CD8-positive, alpha-beta memory T cell (primary cell): Measurements from ENCODE around the gene SIX5. TPM values are rescaled to one million over a fixed set of nuclear protein-coding genes. Genes with fewer than 3 reads are reported as not detected.
A peak's percentile ranks its signal among the peaks of the same experiment; 100 is the strongest.

Experiments used
- CTCF ChIA-PET: fragments of 350-600 bp; sonication (Branson Sonifier 250); formaldehyde crosslinking; loops from one replicate; lab custom pipeline; 2021; ENCODE audit warnings: antibody characterized with exemption; lab: Charles Lee
- POLR2A ChIA-PET: fragments of 350-600 bp; sonication (Branson Sonifier 250); formaldehyde crosslinking; loops from one replicate; lab custom pipeline; 2021; ENCODE audit warnings: antibody characterized with exemption; lab: Charles Lee
- DNase-seq, 5 donors: peaks; one replicate each; pipeline versions ENCODE4 v3.0.0 to v3.0.0-alpha.2; 2020 to 2022; ENCODE audit warnings: mixed read lengths in 1 of 5
- H3K27ac ChIP-seq: one replicate; pipeline ENCODE4 v1.7.0; 2013; ENCODE audit warnings: low read depth, mild to moderate bottlenecking, low read length, moderate library complexity
- H3K27me3 ChIP-seq: 2 replicates; pipeline ENCODE4 v1.7.0; 2013; ENCODE audit warnings: low read length, mild to moderate bottlenecking; ENCODE audit not compliant: insufficient read depth, poor library complexity, severe bottlenecking
- H3K36me3 ChIP-seq: 2 replicates; pipeline ENCODE4 v1.7.0; 2013; ENCODE audit warnings: mild to moderate bottlenecking, low read length, moderate library complexity; ENCODE audit not compliant: insufficient read depth
- H3K4me1 ChIP-seq: 2 replicates; pipeline ENCODE4 v1.7.0; 2013; ENCODE audit warnings: mild to moderate bottlenecking, low read length, moderate library complexity; ENCODE audit not compliant: insufficient read depth
- H3K4me3 ChIP-seq: 2 replicates; pipeline ENCODE4 v1.7.0; 2013; ENCODE audit warnings: mild to moderate bottlenecking, low read length
- H3K9me3 ChIP-seq: 2 replicates; pipeline ENCODE4 v1.7.0; 2013; ENCODE audit warnings: mild to moderate bottlenecking, low read length
- H3K27ac Mint-ChIP-seq, 8 donors: one replicate each; pipeline ENCODE4 v1.8.0; 2020 to 2021; ENCODE audit warnings: mixed read lengths in 8 of 8, mild to moderate bottlenecking in 6 of 8, inconsistent platforms in 3 of 8, moderate library complexity in 3 of 8
- H3K27me3 Mint-ChIP-seq, 2 donors: one replicate each; pipeline ENCODE4 v1.8.0; 2020 to 2021; ENCODE audit warnings: mixed read lengths in 2 of 2, mild to moderate bottlenecking in 1 of 2, moderate library complexity in 1 of 2
- H3K36me3 Mint-ChIP-seq, 3 donors: one replicate each; pipeline ENCODE4 v1.8.0; 2020 to 2021; ENCODE audit warnings: mixed read lengths in 3 of 3, inconsistent platforms in 1 of 3, mild to moderate bottlenecking in 1 of 3
- H3K4me1 Mint-ChIP-seq, 3 donors: one replicate each; pipeline ENCODE4 v1.8.0; 2020 to 2021; ENCODE audit warnings: mixed read lengths in 3 of 3, inconsistent platforms in 1 of 3, mild to moderate bottlenecking in 1 of 3
- H3K4me3 Mint-ChIP-seq, 7 donors: one replicate each; pipeline ENCODE4 v1.8.0; 2020 to 2021; ENCODE audit warnings: mixed read lengths in 7 of 7, mild to moderate bottlenecking in 6 of 7, moderate library complexity in 4 of 7, inconsistent platforms in 2 of 7
- H3K9me3 Mint-ChIP-seq, 5 donors: one replicate each; pipeline ENCODE4 v1.8.0; 2020 to 2022; ENCODE audit warnings: mixed read lengths in 5 of 5, mild to moderate bottlenecking in 3 of 5, moderate library complexity in 2 of 5, inconsistent platforms in 1 of 5
- polyA plus RNA-seq: library from polyadenylated mRNA; unstranded; fragments of 300-500 nt; fragmentation: Illumina TruSeq; gene quantifications from one replicate; pipeline ENCODE4 v1.2.3, GENCODE V29; 2021
- total RNA-seq, 2 experiments: library from RNA; stranded (reverse); gene quantifications; one replicate each; pipeline ENCODE4 v1.2.3, GENCODE V29; 2021

The SIX5 gene
- total and polyA plus RNA-seq, 3 experiments from 2014 or later, result 0.23 to 2.6 (median 2.5) TPM

DNA sequence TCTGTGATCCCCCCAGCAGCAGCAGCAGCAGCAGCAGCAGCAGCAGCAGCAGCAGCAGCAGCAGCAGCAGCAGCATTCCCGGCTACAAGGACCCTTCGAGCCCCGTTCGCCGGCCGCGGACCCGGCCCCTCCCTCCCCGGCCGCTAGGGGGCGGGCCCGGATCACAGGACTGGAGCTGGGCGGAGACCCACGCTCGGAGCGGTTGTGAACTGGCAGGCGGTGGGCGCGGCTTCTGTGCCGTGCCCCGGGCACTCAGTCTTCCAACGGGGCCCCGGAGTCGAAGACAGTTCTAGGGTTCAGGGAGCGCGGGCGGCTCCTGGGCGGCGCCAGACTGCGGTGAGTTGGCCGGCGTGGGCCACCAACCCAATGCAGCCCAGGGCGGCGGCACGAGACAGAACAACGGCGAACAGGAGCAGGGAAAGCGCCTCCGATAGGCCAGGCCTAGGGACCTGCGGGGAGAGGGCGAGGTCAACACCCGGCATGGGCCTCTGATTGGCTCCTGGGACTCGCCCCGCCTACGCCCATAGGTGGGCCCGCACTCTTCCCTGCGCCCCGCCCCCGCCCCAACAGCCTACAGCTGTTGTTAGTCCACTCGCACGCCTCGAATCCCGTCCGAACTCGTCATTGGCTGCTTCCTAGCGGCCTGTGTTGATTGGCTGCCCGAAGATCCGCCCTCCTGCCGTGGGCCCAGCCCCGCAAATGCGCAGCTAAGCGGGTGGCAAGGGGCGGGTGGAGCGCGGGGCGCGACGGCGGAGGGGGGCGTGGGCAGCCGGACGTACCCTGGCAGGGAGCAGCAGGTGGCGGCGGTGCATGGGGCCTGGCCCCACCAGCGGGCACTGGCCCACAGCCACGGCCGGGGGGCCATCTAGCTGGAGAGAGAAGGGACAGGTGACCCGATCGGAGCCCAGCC lies 1.4 kb upstream of the SIX5 start:
- Mint-ChIP-seq H3K27ac (peak overlapping the region; percentile 74 to 100 (median 94)), H3K4me3 (peak overlapping the region; percentile 85 to 96 (median 87)), H3K9me3 (no peaks in the 10 kb centered on the region), H3K36me3 (peaks cover 0 to 9% (median 0%) of the 10 kb centered on the region in 3 donors), H3K4me1 (peaks cover 7 to 29% (median 12%) of the 10 kb centered on the region in 3 donors), H3K27me3 (peaks cover 2 to 4% of the 10 kb centered on the region in 2 donors)
- Histone ChIP-seq H3K9me3 (no peaks in the 10 kb centered on the region), H3K4me1 (no peaks in the 10 kb centered on the region), H3K27ac (peak overlapping the region; percentile 75), H3K36me3 (no peaks in the 10 kb centered on the region), H3K4me3 (peak overlapping the region; percentile 84), H3K27me3 (no peaks in the 10 kb centered on the region)
- CTCF ChIA-PET, result interaction anchor here (0.5 to 5.2 kb wide), 20 partner anchors 9 to 264 kb away, joined by 3 to 182 read pairs (median 6); partner anchors contain the start of genes DMWD, FBXO46, FOXA3 and QPCTL
- POLR2A ChIA-PET, result interaction anchor here (0.6 to 4.2 kb wide), 11 partner anchors 9 to 593 kb away, joined by 3 to 36 read pairs (median 4); partner anchors contain the start of genes DMWD, MYPOP and SYMPK
- DNase-seq, result peak; percentile 87 to 92 (median 90)

- peak; percentile 57 to 83 (median 76) for DNase-seq
- Mint-ChIP-seq H3K27me3 (peaks cover 4 to 8% of the 10 kb centered on the region in 2 donors), H3K36me3 (peaks cover 0 to 7% (median 0%) of the 10 kb centered on the region in 3 donors), H3K4me1 (peaks cover 7 to 29% (median 12%) of the 10 kb centered on the region in 3 donors), H3K9me3 (no peaks in the 10 kb centered on the region), H3K4me3 (peak overlapping the region; percentile 85 to 96 (median 87)), H3K27ac (peak overlapping the region; percentile 74 to 100 (median 94))
- Histone ChIP-seq H3K9me3 (no peaks in the 10 kb centered on the region), H3K4me3 (peak overlapping the region; percentile 84), H3K27ac (peak overlapping the region; percentile 75), H3K4me1 (no peaks in the 10 kb centered on the region), H3K36me3 (no peaks in the 10 kb centered on the region), H3K27me3 (no peaks in the 10 kb centered on the region)
- POLR2A ChIA-PET, result interaction anchor here (0.6 to 4.2 kb wide), 10 partner anchors 9 to 187 kb away, joined by 3 to 36 read pairs (median 7); partner anchors contain the start of genes DMWD, MYPOP, SNRPD2 and SYMPK
- CTCF ChIA-PET, result interaction anchor here (0.5 to 5.2 kb wide), 20 partner anchors 9 to 133 kb away, joined by 3 to 182 read pairs (median 6); partner anchors contain the start of genes DMWD, FBXO46, FOXA3 and QPCTL
Observed at GRCh38 chr19:45769821-45770191, 754 bp upstream of the SIX5 start.

DNA sequence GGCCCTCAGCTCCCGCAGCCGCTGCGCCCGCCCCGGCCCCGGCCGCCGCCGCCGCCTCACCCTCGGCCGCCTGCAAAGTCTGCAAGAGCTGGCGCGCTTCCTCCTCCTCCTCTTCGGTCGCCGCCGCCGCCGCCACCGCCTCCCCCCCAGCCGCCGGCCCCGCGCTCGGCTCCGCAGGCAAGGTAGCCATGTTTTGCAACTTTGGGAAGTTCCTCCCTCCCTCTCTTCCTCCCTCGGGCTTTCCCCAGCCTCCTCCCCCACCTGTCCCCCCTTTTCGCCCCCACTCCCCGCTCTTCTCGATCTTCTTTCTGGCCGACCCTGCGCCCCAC lies 433 bp downstream of the SIX5 start:
- Mint-ChIP-seq H3K36me3 (peaks cover 0 to 4% (median 0%) of the 10 kb centered on the region in 3 donors), H3K4me3 (peak overlapping the region; percentile 85 to 96 (median 87)), H3K9me3 (no peaks in the 10 kb centered on the region), H3K27ac (peak overlapping the region in 1 of 8 donors; percentile 36), H3K4me1 (peaks cover 7 to 29% (median 12%) of the 10 kb centered on the region in 3 donors), H3K27me3 (peaks cover 4 to 12% of the 10 kb centered on the region in 2 donors)
- no peaks in the 10 kb centered on the region for H3K9me3 ChIP-seq
- H3K27ac ChIP-seq, result peak overlapping the region; percentile 73
- H3K4me1 ChIP-seq, result no peaks in the 10 kb centered on the region
- POLR2A ChIA-PET, result interaction anchor here (0.7 to 4.2 kb wide), 7 partner anchors 14 to 94 kb away, joined by 3 to 36 read pairs (median 8); partner anchors contain the start of genes DMPK, DMWD, SNRPD2 and SYMPK
- no peaks in the 10 kb centered on the region for H3K36me3 ChIP-seq
- DNase-seq, result peak in 3 of 5 donors; percentile 27 to 60 (median 46)
- no peaks in the 10 kb centered on the region for H3K27me3 ChIP-seq
- peak overlapping the region; percentile 84 for H3K4me3 ChIP-seq
- CTCF ChIA-PET, result interaction anchor here (0.6 to 5.2 kb wide), 13 partner anchors 8 to 354 kb away, joined by 3 to 182 read pairs (median 8); partner anchors contain the start of genes DMWD, FOXA3, IRF2BP1 and QPCTL

DNA sequence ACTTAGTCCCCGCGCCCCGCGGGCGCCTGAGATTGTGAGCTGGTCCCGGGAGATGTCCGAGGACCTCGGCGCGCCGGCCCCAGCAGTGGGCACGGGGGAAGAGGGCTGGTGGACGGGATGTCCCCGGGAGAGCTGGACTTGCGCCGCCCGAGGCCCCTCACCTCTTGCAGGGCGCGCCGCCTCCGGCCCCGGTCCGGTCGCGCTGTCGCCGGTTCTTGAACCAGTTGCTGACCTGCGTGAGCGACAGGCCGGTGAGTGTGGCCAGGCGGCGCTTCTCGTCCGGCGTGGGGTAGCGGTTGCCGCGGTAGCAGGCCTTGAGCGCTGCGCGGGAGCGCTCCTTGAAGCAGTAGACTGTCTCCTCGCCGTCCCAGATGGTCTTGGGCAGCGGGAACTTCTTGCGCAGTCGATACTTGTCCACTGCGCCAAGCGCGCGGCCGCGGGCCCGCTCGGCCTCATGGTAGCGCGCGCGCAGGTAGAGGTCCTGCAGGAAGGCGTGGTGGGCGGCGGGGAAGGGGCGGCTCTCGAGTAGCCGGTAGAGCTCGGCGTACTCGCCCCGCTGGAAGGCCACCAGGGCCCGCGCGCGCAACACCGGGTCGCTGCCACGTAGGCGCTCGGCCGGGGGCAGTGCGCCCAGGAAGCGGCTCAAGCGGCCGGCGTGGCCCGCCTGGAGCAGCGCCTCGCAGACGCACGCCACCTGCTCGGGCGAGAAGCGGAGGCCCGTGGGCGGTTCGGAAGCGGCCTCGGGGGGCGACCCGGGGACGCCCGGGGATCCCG lies 984 bp downstream of the SIX5 start:
- no peaks in the 10 kb centered on the region for H3K36me3 ChIP-seq
- ChIA-PET POLR2A (interaction anchor here (0.6 to 4.2 kb wide), 6 partner anchors 24 to 95 kb away, joined by 3 to 36 read pairs (median 8); partner anchors contain the start of genes DMWD, FBXO46 and SYMPK), CTCF (interaction anchor here (0.6 to 5.2 kb wide), 7 partner anchors 11 to 353 kb away, joined by 3 to 182 read pairs (median 9); partner anchors contain the start of genes DMWD, QPCTL and SNRPD2)
- peak overlapping the region; percentile 41 for H3K4me3 ChIP-seq
- no peaks in the 10 kb centered on the region for H3K4me1 ChIP-seq
- H3K36me3 Mint-ChIP-seq, result peaks cover 0 to 2% (median 0%) of the 10 kb centered on the region in 3 donors
- DNase-seq, result peak in 1 of 5 donors; percentile 24
- H3K27me3 ChIP-seq, result no peaks in the 10 kb centered on the region
- no peak overlapping the region for H3K27ac Mint-ChIP-seq
- peak overlapping the region; percentile 54 for H3K27ac ChIP-seq
- peaks cover 4 to 12% of the 10 kb centered on the region in 2 donors for H3K27me3 Mint-ChIP-seq
- no peaks in the 10 kb centered on the region for H3K9me3 Mint-ChIP-seq
- peaks cover 7 to 29% (median 12%) of the 10 kb centered on the region in 3 donors for H3K4me1 Mint-ChIP-seq
- H3K9me3 ChIP-seq, result no peaks in the 10 kb centered on the region
- peak overlapping the region; percentile 54 to 87 (median 75) for H3K4me3 Mint-ChIP-seq

DNA sequence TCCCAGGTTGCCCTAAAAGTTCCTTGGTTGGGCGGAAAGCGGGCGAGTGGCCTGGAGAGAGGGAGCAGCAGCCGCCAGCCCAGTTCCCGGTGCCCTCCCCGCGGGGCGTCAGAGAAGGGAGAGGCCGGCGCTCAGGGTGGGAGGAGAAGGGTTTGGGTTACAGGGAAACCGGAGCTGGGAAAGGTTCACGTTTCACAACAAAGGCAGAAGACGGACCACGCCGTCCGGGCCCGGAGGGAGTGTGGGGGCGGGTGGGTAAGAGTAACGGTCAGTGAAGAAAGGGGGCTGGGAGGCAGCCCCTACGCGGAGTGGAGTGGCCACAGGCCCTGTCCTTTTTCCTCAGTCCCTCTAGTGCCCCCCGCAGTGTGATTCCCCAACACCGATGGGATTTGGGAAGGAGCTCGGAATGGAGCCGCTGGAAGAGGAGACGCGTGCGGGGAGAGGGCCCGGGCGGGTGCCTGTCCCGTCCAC lies 1.6 kb downstream of the SIX5 start:
- no peaks in the 10 kb centered on the region for H3K27me3 ChIP-seq
- peaks cover 7 to 29% (median 12%) of the 10 kb centered on the region in 3 donors for H3K4me1 Mint-ChIP-seq
- no peaks in the 10 kb centered on the region for H3K9me3 Mint-ChIP-seq
- no peak overlapping the region for H3K4me3 ChIP-seq
- no peaks in the 10 kb centered on the region for H3K9me3 ChIP-seq
- CTCF ChIA-PET, result interaction anchor here (0.8 to 5.2 kb wide), 2 partner anchors 28 to 49 kb away, joined by 3 to 182 read pairs; partner anchors contain the start of gene DMWD
- peak overlapping the region; percentile 41 to 86 (median 48) for H3K4me3 Mint-ChIP-seq
- H3K27me3 Mint-ChIP-seq, result peaks cover 4 to 12% of the 10 kb centered on the region in 2 donors
- H3K27ac ChIP-seq, result peak overlapping the region; percentile 54
- peak overlapping the region in 1 of 8 donors; percentile 54 for H3K27ac Mint-ChIP-seq
- no peak for DNase-seq
- peaks cover 0 to 2% (median 0%) of the 10 kb centered on the region in 3 donors for H3K36me3 Mint-ChIP-seq
- POLR2A ChIA-PET, result interaction anchor here (0.6 to 1.4 kb wide), 3 partner anchors 25 to 37 kb away, joined by 3 to 4 read pairs (median 4); partner anchors contain the start of genes DMWD and FBXO46
- no peaks in the 10 kb centered on the region for H3K4me1 ChIP-seq
- no peaks in the 10 kb centered on the region for H3K36me3 ChIP-seq

DNA sequence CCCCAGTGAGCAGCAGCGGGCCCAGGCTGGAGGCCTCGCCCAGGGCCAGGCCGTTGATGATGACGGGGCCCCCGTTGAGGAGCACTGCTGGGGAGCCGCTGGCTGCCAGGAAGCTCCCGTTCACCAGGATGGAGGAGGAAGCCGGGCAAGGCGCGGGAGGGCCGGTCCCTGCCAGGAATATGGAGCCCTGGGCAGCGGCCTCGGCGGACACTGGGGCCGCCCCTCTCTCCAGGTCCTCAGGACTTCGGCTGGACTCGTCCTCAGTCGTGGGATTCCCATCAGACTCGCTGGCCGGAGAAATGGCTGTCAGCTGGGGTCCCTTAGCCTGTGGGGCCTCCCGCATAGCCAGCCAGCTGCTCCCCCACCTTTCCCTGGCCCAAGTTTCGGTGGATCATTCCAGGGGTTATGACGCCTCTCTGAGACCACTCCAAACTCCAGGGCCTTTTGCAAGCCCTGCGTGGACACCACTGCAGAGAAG lies 2.1 kb downstream of the SIX5 start:
- Histone ChIP-seq H3K27me3 (no peaks in the 10 kb centered on the region), H3K4me3 (no peak overlapping the region), H3K27ac (peak overlapping the region; percentile 54), H3K36me3 (no peaks in the 10 kb centered on the region), H3K9me3 (no peaks in the 10 kb centered on the region), H3K4me1 (no peaks in the 10 kb centered on the region)
- peak overlapping the region in 6 of 7 donors; percentile 41 to 86 (median 52) for H3K4me3 Mint-ChIP-seq
- POLR2A ChIA-PET, result interaction anchor here (0.9 to 1.4 kb wide), 2 partner anchors 26 to 33 kb away, joined by 4 read pairs; partner anchors contain the start of gene DMWD
- peaks cover 4 to 12% of the 10 kb centered on the region in 2 donors for H3K27me3 Mint-ChIP-seq
- H3K36me3 Mint-ChIP-seq, result no peaks in the 10 kb centered on the region
- H3K4me1 Mint-ChIP-seq, result peaks cover 7 to 25% (median 12%) of the 10 kb centered on the region in 3 donors
- no peak for DNase-seq
- CTCF ChIA-PET, result interaction anchor here (0.8 to 5.2 kb wide), 2 partner anchors 28 to 50 kb away, joined by 3 to 182 read pairs; partner anchors contain the start of gene DMWD
- no peaks in the 10 kb centered on the region for H3K9me3 Mint-ChIP-seq
- H3K27ac Mint-ChIP-seq, result peak overlapping the region in 1 of 8 donors; percentile 54
